IMR-90 (cell line): ENCODE data around the gene DMAP1. TPM values are rescaled to one million over a fixed set of nuclear protein-coding genes. Genes with fewer than 3 reads are reported as not detected.

Experiments used
- ATAC-seq: fragments of 200-7000 bp; cut with Tn5 transposase; 2 replicates; pipeline ENCODE4 v1.9.1; 2020; ENCODE audit warnings: low read depth, mild to moderate bottlenecking, moderate library complexity
- BruUV-seq: library from RNA; stranded (reverse); fragments of 400-500 nt; replicated peaks from 2 replicates; lab custom pipeline; 2021; lab: Mats Ljungman, UMichigan
- CTCF ChIA-PET: fragments of 300-600 bp; formaldehyde crosslinking; extraction: SDS; loops from one replicate; lab custom pipeline; 2021; ENCODE audit warnings: antibody characterized with exemption; lab: Yijun Ruan, JAX
- POLR2A ChIA-PET: fragments of 300-600 bp; sonication (Branson Sonifier 250); formaldehyde crosslinking; loops from one replicate; lab custom pipeline; 2022; ENCODE audit warnings: antibody characterized with exemption; ENCODE audit not compliant: unreplicated experiment; lab: Charles Lee
- DNase-seq: peaks from one replicate; pipeline ENCODE4 v3.0.0; 2013
- H2AFZ ChIP-seq: replicated peaks from 2 replicates; pipeline ENCODE3; 2013; ENCODE audit warnings: low read length, mild to moderate bottlenecking; ENCODE audit not compliant: poor library complexity
- H2AK5ac ChIP-seq: 2 replicates; pipeline ENCODE4 v1.6.1; 2013; ENCODE audit warnings: low read depth, low read length, inconsistent platforms
- H2AK9ac ChIP-seq: replicated peaks from 2 replicates; pipeline ENCODE3; 2013; ENCODE audit warnings: mild to moderate bottlenecking, low read depth, low read length, moderate library complexity; ENCODE audit not compliant: poor library complexity
- H2BK120ac ChIP-seq: 2 replicates; pipeline ENCODE4 v1.6.1; 2013; ENCODE audit warnings: low read depth, low read length, inconsistent platforms
- H2BK15ac ChIP-seq: 3 replicates; pipeline ENCODE4 v1.6.1; 2013; ENCODE audit warnings: low read depth, low read length, inconsistent platforms
- H2BK20ac ChIP-seq: 2 replicates; pipeline ENCODE4 v1.6.1; 2013; ENCODE audit warnings: low read depth, mild to moderate bottlenecking, inconsistent platforms, low read length, moderate library complexity
- H2BK5ac ChIP-seq: 2 replicates; pipeline ENCODE4 v1.6.1; 2013; ENCODE audit warnings: mild to moderate bottlenecking, low read depth, low read length, inconsistent platforms; ENCODE audit not compliant: poor library complexity, severe bottlenecking
- H3K14ac ChIP-seq: replicated peaks from 2 replicates; pipeline ENCODE4 v1.6.1; 2013; ENCODE audit warnings: low read depth, low read length, inconsistent platforms
- H3K18ac ChIP-seq: 2 replicates; pipeline ENCODE4 v1.6.1; 2013; ENCODE audit warnings: low read depth, low read length, control low read depth
- H3K23ac ChIP-seq: 2 replicates; pipeline ENCODE4 v1.6.1; 2013; ENCODE audit warnings: low read depth, low read length, inconsistent platforms
- H3K27ac ChIP-seq: 2 replicates; pipeline ENCODE4 v1.5.1; 2013; ENCODE audit warnings: mild to moderate bottlenecking, control low read depth, low read length; ENCODE audit not compliant: insufficient read depth
- H3K27me3 ChIP-seq: 2 replicates; pipeline ENCODE4 v1.6.1; 2013; ENCODE audit warnings: low read length; ENCODE audit not compliant: control insufficient read depth, insufficient read depth
- H3K36me3 ChIP-seq: 2 replicates; pipeline ENCODE4 v1.6.1; 2013; ENCODE audit warnings: low read length, mixed read lengths; ENCODE audit not compliant: control insufficient read depth, insufficient read depth
- H3K4ac ChIP-seq: 2 replicates; pipeline ENCODE4 v1.6.1; 2013; ENCODE audit warnings: low read depth, low read length, inconsistent platforms
- H3K4me1 ChIP-seq: 2 replicates; pipeline ENCODE4 v1.6.1; 2013; ENCODE audit warnings: low read length, mixed read lengths; ENCODE audit not compliant: control insufficient read depth, insufficient read depth
- H3K4me2 ChIP-seq: 2 replicates; pipeline ENCODE4 v1.6.1; 2013; ENCODE audit warnings: low read depth, mild to moderate bottlenecking, control low read depth, low read length, moderate library complexity
- H3K4me3 ChIP-seq: 2 replicates; pipeline ENCODE4 v1.5.1; 2013; ENCODE audit warnings: low read depth, mild to moderate bottlenecking, control low read depth, low read length, moderate library complexity; ENCODE audit not compliant: insufficient read depth
- H3K56ac ChIP-seq: 2 replicates; pipeline ENCODE4 v1.6.1; 2013; ENCODE audit warnings: low read length, inconsistent platforms; ENCODE audit not compliant: insufficient read depth; ENCODE audit errors: extremely low read depth
- H3K79me1 ChIP-seq, 2 experiments: 2 replicates each; pipeline ENCODE4 v1.6.1; 2013; ENCODE audit warnings: low read length in 2 of 2, inconsistent platforms in 1 of 2, low read depth in 1 of 2
- H3K9ac ChIP-seq: 2 replicates; pipeline ENCODE4 v1.6.1; 2013; ENCODE audit warnings: low read depth, low read length, control low read depth
- H3K9me1 ChIP-seq: 2 replicates; pipeline ENCODE4 v1.6.1; 2013; ENCODE audit warnings: low read length, inconsistent platforms; ENCODE audit not compliant: insufficient read depth
- H3K9me3 ChIP-seq: 2 replicates; pipeline ENCODE4 v1.6.1; 2013; ENCODE audit warnings: low read length; ENCODE audit not compliant: control insufficient read depth, insufficient read depth
- H4K20me1 ChIP-seq: 2 replicates; pipeline ENCODE4 v1.6.1; 2013; ENCODE audit warnings: low read length, inconsistent platforms; ENCODE audit not compliant: insufficient read depth
- H4K5ac ChIP-seq: 2 replicates; pipeline ENCODE4 v1.6.1; 2013; ENCODE audit warnings: mild to moderate bottlenecking, low read depth, low read length, control low read depth
- H4K8ac ChIP-seq, 2 experiments: 2 replicates each; pipeline ENCODE4 v1.6.1; 2013; ENCODE audit warnings: low read depth in 2 of 2, low read length in 2 of 2, control low read depth in 1 of 2, inconsistent platforms in 1 of 2
- H4K91ac ChIP-seq: 2 replicates; pipeline ENCODE4 v1.6.1; 2013; ENCODE audit warnings: low read depth, low read length, inconsistent platforms; ENCODE audit not compliant: insufficient read depth
- BHLHE40 ChIP-seq: fragments of 150-350 bp; IDR thresholded peaks from 2 replicates; pipeline ENCODE4 v1.6.1; 2016; ENCODE audit warnings: mild to moderate bottlenecking, low read depth, low read length
- CEBPB ChIP-seq: IDR thresholded peaks from 2 replicates; pipeline ENCODE4 v1.6.1; 2012; ENCODE audit warnings: low read depth, low read length, improper control_type of control experiment
- CTCF ChIP-seq: conservative IDR thresholded peaks from 2 replicates; pipeline ENCODE4 v1.5.1; 2012; ENCODE audit warnings: mild to moderate bottlenecking, low read depth, low read length, improper control_type of control experiment
- FOS ChIP-seq: fragments of 150-350 bp; IDR thresholded peaks from 2 replicates; pipeline ENCODE4 v1.6.1; 2016; ENCODE audit warnings: low read depth, low read length
- MAFK ChIP-seq: IDR thresholded peaks from 2 replicates; pipeline ENCODE4 v1.6.1; 2012; ENCODE audit warnings: low read depth, low read length, improper control_type of control experiment
- MAZ ChIP-seq: IDR thresholded peaks from 2 replicates; pipeline ENCODE4 v1.6.1; 2012; ENCODE audit warnings: low read depth, mild to moderate bottlenecking, low read length, improper control_type of control experiment, moderate library complexity, borderline replicate concordance
- MXI1 ChIP-seq: IDR thresholded peaks from 2 replicates; pipeline ENCODE4 v1.6.1; 2012; ENCODE audit warnings: low read depth, mild to moderate bottlenecking, low read length, moderate library complexity, borderline replicate concordance
- NFE2L2 ChIP-seq: fragments of 150-350 bp; IDR thresholded peaks from 2 replicates; pipeline ENCODE4 v1.6.1; 2016; ENCODE audit warnings: low read depth, mild to moderate bottlenecking, low read length
- RAD21 ChIP-seq: IDR thresholded peaks from 2 replicates; pipeline ENCODE4 v1.6.1; 2012; ENCODE audit warnings: low read length, improper control_type of control experiment
- SMC3 ChIP-seq: fragments of 150-350 bp; IDR thresholded peaks from 2 replicates; pipeline ENCODE4 v1.6.1; 2016; ENCODE audit warnings: low read depth, mild to moderate bottlenecking, antibody characterized with exemption, low read length, moderate library complexity
- USF2 ChIP-seq: fragments of 150-350 bp; IDR thresholded peaks from 2 replicates; pipeline ENCODE4 v1.6.1; 2017; ENCODE audit warnings: mild to moderate bottlenecking, antibody characterized with exemption, low read length, low read depth
- WGBS, 2 experiments: methylation state at CpG; one replicate each; pipeline versions ENCODE4 v1.1.5 to v1.1.7; 2013; ENCODE audit warnings: missing lambda C conversion rate in 2 of 2; ENCODE audit not compliant: insufficient read length in 1 of 2; ENCODE audit errors: extremely low coverage in 2 of 2; 5-methylcytosine and 5-hydroxymethylcytosine counted together
- dilution Hi-C: fragments of 300-500 bp; cut with HindIII; formaldehyde crosslinking; loops from one replicate; pipeline ENCODE4 v1.14.3; 2018; ENCODE audit warnings: low sequenced_read_pairs; ENCODE audit not compliant: unreplicated experiment
- in situ Hi-C: fragments of 300-500 bp; cut with MboI; formaldehyde crosslinking; loops from 3 replicates; pipeline ENCODE4 v1.14.3; 2019; ENCODE audit warnings: low sequenced_read_pairs, inconsistent platforms, mixed read lengths
- intact Hi-C: fragments of 100-400 bp; cut with micrococcal nuclease; formaldehyde crosslinking; loops from 2 replicates; pipeline ENCODE4 v1.10.0; 2022
- polyA plus RNA-seq, 3 experiments: library from polyadenylated mRNA; depleted of rRNA; stranded (reverse); fragments of >200 nt; gene quantifications; 2 replicates each; pipeline ENCODE4 v1.2.3, GENCODE V29; 2012; ENCODE audit warnings: low replicate concordance in 1 of 3
- total RNA-seq: library from RNA; depleted of rRNA; stranded (reverse); fragments of >200 nt; gene quantifications from 2 replicates; pipeline ENCODE4 v1.2.3, GENCODE V29; 2012
- TF ChIP-seq, protein P1 (sequence below): fragments of 150-350 bp; IDR thresholded peaks from 2 replicates; pipeline ENCODE4 v1.6.1; 2016; ENCODE audit warnings: low read depth, mild to moderate bottlenecking, low read length, moderate library complexity, borderline replicate concordance

DMAP1 gene
- total and polyA plus RNA-seq, 2 of the 4 experiments (the other 2 are of a cell fraction), result 22.2 to 34.3 TPM

DNA sequence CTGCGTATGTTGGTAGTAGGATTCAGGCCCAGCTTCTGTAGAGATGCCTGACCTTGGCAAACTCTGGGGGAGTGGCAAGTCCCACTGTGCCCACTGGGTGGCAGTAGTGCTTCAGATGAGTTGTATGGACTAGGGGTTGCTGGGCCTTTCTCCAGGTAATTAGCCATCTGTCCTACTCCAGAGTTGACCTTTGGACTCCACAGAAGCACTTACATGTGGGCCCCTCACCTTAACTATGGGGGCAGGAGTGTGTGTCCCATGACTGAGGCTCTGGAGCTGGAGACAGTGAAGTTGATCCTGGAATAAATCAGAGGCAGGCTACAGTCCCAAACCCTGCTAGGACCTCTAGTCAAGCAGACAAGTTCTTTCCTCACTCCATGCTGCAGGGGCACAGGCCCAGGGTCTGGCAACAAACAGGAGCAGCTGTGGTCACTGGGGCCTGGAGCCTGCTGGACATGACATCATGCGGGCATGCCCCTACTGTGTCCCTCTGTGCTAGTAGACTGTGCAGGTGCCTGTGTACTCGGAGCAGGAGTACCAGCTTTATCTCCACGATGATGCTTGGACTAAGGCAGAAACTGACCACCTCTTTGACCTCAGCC, 4.6 kb downstream of the DMAP1 start:
- H3K9me1 ChIP-seq, result peaks cover 13% of the 10 kb centered on the region
- in situ Hi-C loops, result loop anchor here (5.0 kb wide), 1 partner anchor 379 kb away; no protein-coding TSS in a partner anchor
- H3K4ac ChIP-seq, result no peak overlapping the region
- H4K20me1 ChIP-seq, result peaks cover 12% of the 10 kb centered on the region
- H3K18ac ChIP-seq, result no peak overlapping the region
- H3K4me1 ChIP-seq, result peaks cover 14% of the 10 kb centered on the region
- no peak overlapping the region for H4K91ac ChIP-seq
- no peak overlapping the region for H2BK20ac ChIP-seq
- H3K23ac ChIP-seq, result no peak overlapping the region
- no peak overlapping the region for H3K14ac ChIP-seq
- H2BK120ac ChIP-seq, result no peak overlapping the region
- no peak overlapping the region for H3K4me2 ChIP-seq
- DNase-seq, result peak; percentile 62
- no peak overlapping the region for H2AK5ac ChIP-seq
- H3K27me3 ChIP-seq, result no peaks in the 10 kb centered on the region
- no TSS peak for BruUV-seq
- H3K9me3 ChIP-seq, result no peaks in the 10 kb centered on the region
- H2BK5ac ChIP-seq, result no peak overlapping the region
- ATAC-seq, result peak; percentile 64
- no peak overlapping the region for H2AK9ac ChIP-seq
- intact Hi-C loops, result loop anchor here (1.0 to 5.0 kb wide), 3 partner anchors 100 to 377 kb away; no protein-coding TSS in a partner anchor
- H4K5ac ChIP-seq, result no peak overlapping the region
- H3K79me1 ChIP-seq, result peaks cover 7 to 36% of the 10 kb centered on the region in 2 experiments
- H2BK15ac ChIP-seq, result no peak overlapping the region
- CTCF ChIA-PET, result interaction anchor here (0.6 to 1.7 kb wide), 8 partner anchors 12 to 136 kb away, joined by 3 to 6 read pairs (median 3); no protein-coding TSS in a partner anchor
- H3K4me3 ChIP-seq, result no peak overlapping the region
- H3K9ac ChIP-seq, result no peak overlapping the region
- no peak overlapping the region for H3K27ac ChIP-seq
- peak overlapping the region; percentile 40 for H2AFZ ChIP-seq
- 75% methylated on average over 4 of the region's 4 CpGs; no CpG with 5 or more reads in 1 of the 2 experiments for WGBS, 2 experiments
- peaks cover 47% of the 10 kb centered on the region for H3K36me3 ChIP-seq
- TF ChIP-seq BHLHE40, result no peak
- TF ChIP-seq CEBPB, result no peak
- peak; percentile 84 for TF ChIP-seq CTCF
- TF ChIP-seq MXI1, result no peak
- TF ChIP-seq FOS, result no peak
- no peak for TF ChIP-seq MAFK
- TF ChIP-seq USF2, result no peak
- peak; percentile 81 for TF ChIP-seq RAD21
- peak; percentile 72 for TF ChIP-seq SMC3
- TF ChIP-seq, protein P1, sequence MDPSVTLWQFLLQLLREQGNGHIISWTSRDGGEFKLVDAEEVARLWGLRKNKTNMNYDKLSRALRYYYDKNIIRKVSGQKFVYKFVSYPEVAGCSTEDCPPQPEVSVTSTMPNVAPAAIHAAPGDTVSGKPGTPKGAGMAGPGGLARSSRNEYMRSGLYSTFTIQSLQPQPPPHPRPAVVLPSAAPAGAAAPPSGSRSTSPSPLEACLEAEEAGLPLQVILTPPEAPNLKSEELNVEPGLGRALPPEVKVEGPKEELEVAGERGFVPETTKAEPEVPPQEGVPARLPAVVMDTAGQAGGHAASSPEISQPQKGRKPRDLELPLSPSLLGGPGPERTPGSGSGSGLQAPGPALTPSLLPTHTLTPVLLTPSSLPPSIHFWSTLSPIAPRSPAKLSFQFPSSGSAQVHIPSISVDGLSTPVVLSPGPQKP, result no peak
- TF ChIP-seq MAZ, result no peak
- no peak for TF ChIP-seq NFE2L2
- dilution Hi-C loops, result no loop called here
- no peak overlapping the region for H3K56ac ChIP-seq
- POLR2A ChIA-PET, result interaction anchor here (0.6 kb wide), 1 partner anchor 128 kb away, joined by 3 read pairs; no protein-coding TSS in a partner anchor
- no peak overlapping the region for H4K8ac ChIP-seq
